GM12873 (cell line): ENCODE results near the gene GPX6.

Source experiments
- CTCF ChIP-seq: IDR thresholded peaks from 2 replicates; pipeline ENCODE4 v1.5.1; 2012; ENCODE audit warnings: low read depth, mild to moderate bottlenecking, moderate library complexity, low read length, control low read depth; ENCODE audit not compliant: insufficient read depth; ENCODE audit errors: missing control alignments

The GPX6 gene

GRCh38 chr6:28522594-28523240 lies 7.1 kb upstream of the GPX6 start:
- TF ChIP-seq CTCF: no peak

GRCh38 chr6:28517964-28518363 lies 2.4 kb upstream of the GPX6 start:
- no peak for TF ChIP-seq CTCF

- TF ChIP-seq CTCF: no peak
Observed at GRCh38 chr6:28511628-28512300, 3.8 kb downstream of the GPX6 start.

GRCh38 chr6:28506807-28507475 lies 8.7 kb downstream of the GPX6 start:
- no peak for TF ChIP-seq CTCF

- TF ChIP-seq CTCF: no peak
Observed at GRCh38 chr6:28505733-28506132, 9.9 kb downstream of the GPX6 start.

- TF ChIP-seq CTCF: no peak
Observed at GRCh38 chr6:28501259-28501658, 14.3 kb downstream of the GPX6 start.

GRCh38 chr6:28497893-28498292 lies 17.7 kb downstream of the GPX6 start:
- no peak for TF ChIP-seq CTCF
